Measurements from ENCODE around the gene ST6GAL1.
"Not testable (repeated sequence)": the region's sequence is repeated elsewhere in the genome, so short reads cannot be mapped to it uniquely, and the experiment has no call there.

ST6GAL1 gene

DNA sequence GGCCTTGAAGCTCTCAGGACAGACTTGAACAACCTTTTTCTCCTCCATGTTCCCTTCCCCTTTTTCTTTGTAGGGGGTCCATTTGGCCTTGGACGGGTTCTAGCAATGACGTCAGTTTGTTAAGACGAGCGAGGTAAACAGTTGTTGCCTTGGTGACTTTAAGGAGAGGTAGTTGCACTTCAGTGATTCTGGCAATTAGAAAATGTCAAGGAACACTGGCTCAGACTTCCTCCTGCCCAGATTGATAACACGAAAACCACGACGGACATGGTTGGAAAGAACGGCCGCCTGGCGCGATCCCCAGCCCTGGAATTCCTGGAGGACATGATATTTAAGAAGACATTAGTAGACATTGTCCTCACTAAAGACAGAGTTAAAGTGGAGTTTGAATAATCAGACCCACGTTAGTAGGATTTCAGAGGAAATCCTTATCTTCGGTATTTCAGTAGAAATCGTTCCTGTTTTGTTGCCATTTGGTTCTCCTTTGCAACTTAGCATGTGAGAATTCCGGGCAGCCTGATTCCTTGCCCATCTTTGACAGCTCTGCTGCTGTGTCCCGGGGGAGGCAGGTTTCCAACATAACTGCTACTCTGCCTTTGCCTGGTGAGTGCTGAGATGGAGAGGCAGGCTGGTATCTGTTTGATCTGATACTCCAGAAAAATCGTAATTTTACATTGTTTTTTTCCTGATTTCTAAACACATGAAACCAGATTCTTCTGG, 87.3 kb downstream of the ST6GAL1 start:
- no peak for DNase-seq (ENCODE audit: low read depth in 1 of 2, low spot score in 1 of 2)

DNA sequence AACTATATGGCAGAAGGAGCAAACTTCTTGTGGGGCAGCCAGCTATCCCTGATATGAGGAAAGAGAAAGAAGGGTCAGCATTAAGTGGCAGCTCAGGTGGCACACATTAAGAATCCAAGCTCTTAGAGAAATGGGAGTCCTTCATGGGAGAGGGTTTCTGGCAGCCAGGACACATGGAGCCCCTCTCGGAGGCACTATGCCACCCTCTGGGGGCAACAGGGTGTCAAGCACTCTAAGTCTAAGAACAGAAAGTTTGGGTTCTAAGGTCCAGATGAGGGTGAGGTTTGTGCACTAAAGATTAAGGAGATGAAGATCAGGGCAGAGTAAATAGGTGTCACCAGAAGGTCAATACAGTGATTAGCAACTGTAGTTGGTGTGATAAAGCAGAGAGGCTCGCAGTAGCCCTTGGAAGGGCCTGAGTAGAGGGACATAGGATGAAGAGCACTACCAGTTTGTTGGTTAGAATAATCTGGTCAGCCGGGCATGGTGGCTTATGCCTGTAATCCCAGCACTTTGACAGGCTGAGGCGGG, 89.3 kb downstream of the ST6GAL1 start:
- DNase-seq (ENCODE audit: low read depth in 1 of 2, low spot score in 1 of 2): no peak

DNA sequence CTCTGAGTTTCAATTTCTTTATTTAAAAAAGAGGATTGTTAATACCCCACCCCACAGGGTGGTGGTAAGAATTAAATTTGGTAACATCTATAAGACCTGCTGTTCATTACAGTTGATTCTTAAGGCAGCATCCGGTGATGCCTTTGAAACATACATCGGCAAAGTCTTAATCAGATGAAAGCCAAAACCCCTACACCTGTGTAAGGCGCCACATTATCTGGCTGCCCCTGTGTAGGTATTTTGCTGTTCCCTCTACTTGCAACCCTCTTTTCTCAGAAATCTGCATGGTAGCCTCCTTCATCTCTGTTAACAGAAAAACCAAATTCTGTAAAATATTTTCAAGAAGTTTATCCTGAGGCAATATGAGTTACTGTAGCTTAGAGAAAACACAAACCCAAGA, 90.0 kb downstream of the ST6GAL1 start:
- no peak for DNase-seq (ENCODE audit: low read depth in 1 of 2, low spot score in 1 of 2)

DNA sequence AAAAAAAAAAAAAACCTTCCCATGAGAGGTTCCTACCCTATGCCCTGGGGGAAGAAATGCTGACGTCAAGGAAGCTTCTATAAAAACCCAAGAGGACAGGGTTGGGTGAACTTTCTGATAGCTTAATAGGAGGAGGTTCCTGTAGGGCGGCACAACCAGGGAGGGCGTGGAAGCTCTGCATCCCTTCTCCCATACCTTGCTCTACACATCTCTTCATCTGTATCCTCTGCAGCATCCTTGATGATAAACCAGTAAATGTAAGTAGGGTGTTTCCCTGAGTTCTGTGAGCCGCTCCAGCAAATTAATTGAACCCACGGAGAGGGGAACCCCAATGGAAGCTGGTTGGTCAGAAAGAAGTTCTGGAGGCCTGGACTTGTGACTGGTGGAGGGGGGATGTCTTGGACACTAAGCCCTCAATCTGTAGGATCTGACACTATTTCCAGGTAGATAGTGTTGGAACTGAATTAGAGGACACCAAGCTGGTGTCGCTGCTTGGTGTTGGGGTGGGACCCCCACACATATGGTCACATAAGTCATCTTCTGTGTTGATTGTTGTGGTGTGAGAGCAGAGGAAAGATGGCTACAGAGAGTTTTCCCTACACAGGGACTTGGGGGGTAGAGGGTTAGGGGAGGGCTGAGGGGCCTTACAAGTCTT, 91.5 kb downstream of the ST6GAL1 start:
- no peak for DNase-seq (ENCODE audit: low read depth in 1 of 2, low spot score in 1 of 2)

DNA sequence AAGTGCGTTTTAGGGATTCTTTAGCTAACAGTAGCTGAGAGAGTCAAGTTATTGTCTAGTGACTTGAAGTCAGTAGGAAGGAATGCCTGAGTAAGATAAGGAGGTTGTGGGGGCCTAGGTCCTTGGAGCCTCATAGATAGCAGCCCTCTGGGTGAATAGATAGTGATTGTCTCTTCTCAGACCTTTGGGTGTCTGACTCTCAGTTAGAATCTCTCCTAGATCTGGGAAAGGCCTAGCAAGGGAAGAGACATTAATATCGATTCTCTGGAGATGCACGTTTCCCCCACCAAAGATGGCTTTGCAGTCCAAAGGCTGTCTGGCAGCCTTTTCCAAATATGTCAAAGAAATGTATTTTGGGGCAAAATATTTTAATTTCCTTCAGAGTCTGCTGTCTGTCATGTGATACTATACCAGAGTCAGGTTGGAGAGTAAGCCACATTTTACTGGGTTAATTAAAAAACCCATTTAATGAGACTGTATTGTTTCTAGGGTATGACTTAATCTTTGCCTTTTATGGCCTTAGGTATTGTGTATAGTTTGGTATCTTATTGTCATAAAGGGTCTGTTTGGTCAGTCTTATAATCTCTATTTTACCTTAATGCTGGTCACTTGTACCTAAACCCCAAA, 92.2 kb downstream of the ST6GAL1 start:
- no peak for DNase-seq (ENCODE audit: low read depth in 1 of 2, low spot score in 1 of 2)

DNA sequence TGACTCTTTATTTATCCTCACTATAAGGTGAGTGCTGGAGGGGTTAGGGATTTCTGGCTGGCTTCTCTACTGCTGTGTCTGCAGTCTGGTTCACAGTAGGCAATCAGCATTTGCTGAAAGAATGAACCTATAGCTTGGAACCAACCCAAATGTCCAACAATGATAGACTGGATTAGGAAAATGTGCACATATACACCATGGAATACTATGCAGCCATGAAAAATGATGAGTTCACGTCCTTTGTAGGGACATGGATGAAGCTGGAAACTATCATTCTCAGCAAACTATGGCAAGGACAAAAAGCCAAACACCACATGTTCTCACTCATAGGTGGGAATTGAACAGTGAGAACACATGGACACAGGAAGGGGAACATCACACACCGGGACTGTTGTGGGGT, 93.0 kb downstream of the ST6GAL1 start:
- not testable (repeated sequence) for DNase-seq (ENCODE audit: low read depth in 1 of 2, low spot score in 1 of 2)

DNA sequence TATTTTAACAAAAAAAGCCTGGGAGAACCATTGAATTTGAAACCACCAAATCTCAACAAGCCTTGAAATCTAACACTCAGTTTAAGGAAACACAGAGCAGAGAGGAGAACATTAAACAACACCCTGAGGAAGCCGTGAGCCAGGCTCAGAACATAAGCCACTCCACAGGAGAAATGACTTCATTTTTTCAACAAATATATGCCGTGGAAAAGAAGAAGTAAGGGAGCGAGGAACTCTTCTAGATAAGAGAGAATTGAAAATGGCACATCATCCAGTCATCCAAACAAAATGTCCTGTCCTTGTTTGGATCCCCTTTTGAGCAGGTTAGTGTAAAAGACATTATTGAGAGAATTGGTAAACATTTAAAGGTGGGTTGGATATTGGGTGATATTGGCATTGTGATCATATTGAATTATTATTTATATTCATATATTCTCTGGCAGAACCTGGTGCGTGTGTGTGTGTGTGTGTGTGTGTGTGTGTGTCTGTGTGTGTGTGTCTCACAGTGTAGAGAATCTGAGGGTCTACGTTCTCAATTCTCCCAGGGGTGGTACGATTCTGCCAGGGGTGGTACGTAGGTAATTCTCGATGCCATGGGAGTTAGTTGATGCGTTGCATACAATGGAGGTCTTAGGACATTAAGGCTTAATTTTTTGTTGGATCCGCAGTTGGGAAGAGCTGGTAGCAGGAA, 94.4 kb downstream of the ST6GAL1 start:
- no peak for DNase-seq (ENCODE audit: low read depth in 1 of 2, low spot score in 1 of 2)

DNA sequence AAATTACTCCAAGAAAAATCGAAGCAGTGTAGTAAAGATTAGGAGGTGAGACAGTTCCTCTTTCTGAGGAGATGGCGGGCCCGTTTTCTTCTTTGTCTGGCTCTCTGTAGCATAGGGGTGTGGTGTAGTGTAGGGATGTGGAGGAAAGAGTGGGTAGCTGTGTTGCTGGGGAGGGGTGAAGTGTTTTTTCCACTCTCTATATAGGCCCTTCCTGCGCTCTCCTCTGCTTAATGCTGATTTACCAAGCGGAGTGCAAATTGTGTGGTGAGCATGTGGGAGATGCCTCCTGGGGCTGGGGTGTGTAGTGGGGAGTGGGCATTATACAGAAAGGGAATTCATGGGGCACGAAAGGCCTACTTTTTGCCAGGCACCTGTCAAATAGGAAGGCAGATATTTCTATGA, 94.9 kb downstream of the ST6GAL1 start:
- DNase-seq (ENCODE audit: low read depth in 1 of 2, low spot score in 1 of 2): peak; percentile 32 to 71

DNA sequence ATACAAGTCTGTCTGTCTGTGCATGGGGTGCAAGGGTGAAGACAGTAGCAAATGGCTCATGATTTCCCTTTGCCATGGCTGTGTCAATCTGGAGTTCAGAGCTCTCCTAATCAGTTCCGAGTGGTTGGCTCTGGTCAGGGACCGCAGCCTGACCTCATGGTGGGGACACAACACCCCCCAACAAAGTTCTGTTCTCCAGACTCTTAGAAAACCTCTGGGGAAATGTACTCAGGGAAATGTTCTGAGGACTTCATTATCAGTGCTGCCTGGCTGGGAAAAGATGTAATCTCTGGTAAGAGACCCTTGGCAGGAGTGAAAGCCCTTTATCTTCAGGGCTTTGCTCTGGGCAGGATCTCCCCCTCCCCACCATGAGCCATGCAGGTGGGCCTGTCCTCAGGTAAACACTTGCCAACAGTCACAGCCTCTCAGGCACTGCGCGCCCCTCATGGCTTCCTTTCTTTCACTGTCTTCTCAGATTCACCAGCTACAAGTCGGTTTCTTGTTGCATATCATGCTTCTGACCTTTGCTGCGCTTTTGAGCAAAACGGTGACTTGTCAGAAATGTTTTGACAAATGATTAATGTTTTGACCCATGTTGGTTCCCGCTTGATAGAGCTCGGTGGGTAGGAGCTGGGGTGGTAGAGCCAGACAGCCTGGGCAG, 95.5 kb downstream of the ST6GAL1 start:
- peak; percentile 20 to 41 for DNase-seq (ENCODE audit: low read depth in 1 of 2, low spot score in 1 of 2)

DNA sequence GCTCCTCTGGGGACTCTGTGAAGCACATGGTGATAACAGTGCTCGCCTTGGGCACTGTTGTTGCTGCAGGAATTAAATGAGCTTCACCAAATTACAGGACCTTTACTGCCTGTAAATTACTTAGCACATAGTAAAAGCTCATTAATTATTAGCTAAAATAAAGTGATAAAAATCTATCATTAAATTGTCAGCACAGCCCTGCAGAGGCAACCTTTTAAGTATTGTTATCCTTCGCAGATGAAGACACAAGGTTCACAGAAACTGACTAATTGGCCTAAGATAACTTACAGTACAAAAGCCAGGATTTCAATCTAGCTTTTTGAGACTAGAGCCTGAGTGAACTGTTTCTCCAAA, 96.0 kb downstream of the ST6GAL1 start:
- DNase-seq (ENCODE audit: low read depth in 1 of 2, low spot score in 1 of 2): no peak

DNA sequence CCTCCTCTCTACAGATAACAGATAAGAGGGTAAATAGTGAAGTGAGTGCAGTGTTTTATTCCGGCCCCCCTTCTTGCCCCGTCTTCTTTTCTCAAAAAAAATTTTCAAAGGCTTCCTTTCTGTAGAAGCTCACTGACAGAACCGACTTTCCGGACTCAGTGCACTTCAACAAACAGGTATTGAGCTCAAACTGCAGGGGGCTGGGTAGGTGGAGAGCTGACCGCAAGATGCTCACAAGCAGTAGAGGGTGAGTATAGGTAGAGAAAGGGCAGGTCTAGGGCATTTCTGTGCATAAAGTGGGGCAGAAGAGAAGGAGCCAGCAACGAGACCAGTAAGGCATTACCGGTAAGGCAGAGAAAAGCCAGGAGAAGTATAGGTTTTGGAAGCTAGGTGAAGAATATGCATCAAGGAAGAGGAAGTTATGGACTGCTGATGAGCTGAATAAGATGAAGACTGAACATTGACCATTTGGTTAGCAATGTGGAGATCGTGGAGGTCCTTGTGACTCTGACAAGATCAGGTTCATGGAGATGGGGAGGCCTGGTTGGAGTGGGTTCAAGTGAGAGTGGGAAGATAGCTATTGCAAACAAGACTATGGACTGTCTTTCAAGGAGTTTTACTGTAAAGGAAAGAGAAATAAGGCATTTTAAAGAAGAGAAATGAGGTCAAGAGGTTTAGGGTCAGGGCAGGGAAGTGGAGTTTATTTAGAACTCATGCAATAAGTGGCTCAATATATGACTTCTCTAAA, 97.4 kb downstream of the ST6GAL1 start:
- peak in 1 of 2 donors; percentile 39 for DNase-seq (ENCODE audit: low read depth in 1 of 2, low spot score in 1 of 2)

DNA sequence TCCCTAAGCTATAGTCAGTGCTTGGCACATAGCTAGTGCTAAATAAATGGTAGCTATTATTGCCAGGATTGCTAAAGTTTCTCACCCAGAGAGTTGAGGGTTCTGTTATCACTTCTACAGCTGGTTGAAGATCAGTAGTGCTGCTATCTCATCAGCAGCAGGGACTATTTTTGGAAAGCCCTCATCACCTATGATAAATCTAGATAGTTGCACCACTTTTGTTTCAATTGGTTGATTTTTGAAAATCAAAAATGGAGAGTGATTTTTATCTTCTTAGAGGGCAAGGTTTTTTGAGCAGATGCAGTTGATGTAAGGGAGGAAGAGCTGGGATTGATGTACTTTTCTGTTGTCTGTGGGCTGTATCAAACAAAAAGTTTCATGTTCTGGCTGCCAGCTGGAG, 101.6 kb downstream of the ST6GAL1 start:
- DNase-seq (ENCODE audit: low read depth in 1 of 2, low spot score in 1 of 2): no peak

DNA sequence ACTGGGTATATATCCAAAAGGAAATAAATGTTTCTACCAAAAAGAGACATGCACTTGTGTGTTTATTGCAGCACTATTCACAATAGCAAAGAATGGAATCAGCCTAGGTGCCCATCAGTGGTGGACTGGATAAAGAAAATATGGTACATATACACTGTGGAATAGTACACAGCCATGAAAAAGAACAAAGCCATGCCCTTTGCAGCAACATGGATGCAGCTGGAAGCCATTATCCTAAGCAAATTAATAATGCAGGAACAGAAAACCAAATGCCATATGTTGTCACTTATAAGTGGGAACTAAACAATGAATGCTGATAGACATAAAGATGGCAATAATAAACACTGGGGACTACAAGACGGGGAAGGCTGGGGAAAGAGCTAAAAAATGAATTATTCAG, 106.1 kb downstream of the ST6GAL1 start:
- no peak for DNase-seq (ENCODE audit: low read depth in 1 of 2, low spot score in 1 of 2)

DNA sequence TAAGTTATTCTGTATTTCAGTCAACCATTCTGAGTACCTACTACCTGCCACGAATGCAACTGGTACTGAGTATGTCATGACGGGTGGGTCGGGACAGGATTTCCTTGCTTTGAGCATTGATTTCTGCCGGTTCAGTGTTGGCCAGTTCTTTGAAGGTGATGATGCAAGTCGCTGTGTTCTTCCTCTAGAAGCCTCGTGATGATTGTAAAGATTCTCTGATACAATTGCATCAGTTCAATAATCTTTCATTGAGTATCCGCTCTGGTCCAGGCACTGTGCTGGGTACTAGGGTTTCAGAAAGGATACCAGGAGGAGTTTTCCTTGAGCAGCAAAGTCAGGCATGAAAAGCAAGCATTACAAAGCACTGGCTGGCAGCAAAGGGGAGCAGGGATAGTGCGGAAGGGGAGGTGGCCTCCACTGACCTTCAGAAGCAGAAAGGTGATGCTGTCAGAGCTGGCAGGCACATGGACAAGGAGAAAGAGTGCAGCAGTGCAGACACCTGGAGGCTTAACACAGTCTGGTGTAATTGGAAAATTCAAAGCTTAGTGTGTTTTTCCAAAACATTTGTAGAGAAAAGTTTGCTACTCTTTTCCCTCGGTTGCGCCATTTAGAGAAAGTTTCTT, 108.9 kb downstream of the ST6GAL1 start:
- DNase-seq (ENCODE audit: low read depth in 1 of 2, low spot score in 1 of 2): no peak

DNA sequence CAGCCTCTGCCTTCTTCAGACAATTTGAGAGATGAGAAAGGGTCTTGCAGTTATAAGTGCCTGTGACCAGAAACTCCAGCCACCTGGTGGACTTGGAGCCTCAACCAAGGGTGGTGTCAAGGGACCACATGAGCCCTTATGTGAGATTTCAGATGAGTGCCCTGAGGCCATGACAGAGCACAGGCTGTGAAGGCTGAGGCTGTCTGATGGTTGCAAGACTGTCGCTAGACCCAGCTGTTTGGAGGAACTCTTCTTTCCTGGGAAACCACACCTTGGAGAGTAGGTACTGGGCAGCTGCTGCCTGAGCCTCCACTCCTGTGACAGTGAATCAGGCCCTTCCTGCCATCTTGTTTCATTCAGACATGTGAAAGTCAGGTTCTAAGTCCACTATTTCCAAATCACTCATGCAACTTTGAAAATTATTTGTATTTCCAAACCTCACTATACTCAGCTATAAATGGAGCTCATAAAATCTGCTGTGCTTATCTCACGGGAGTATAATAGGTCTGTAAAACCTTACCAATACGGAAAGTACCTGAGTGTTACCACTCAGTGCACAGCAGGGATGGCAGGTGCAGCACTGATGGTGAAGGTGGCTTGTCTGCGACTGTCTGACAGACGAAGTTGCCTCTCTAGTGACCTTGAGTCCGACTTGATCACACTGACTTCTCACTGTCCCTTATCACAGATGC, 109.5 kb downstream of the ST6GAL1 start:
- DNase-seq (ENCODE audit: low read depth in 1 of 2, low spot score in 1 of 2): no peak

DNA sequence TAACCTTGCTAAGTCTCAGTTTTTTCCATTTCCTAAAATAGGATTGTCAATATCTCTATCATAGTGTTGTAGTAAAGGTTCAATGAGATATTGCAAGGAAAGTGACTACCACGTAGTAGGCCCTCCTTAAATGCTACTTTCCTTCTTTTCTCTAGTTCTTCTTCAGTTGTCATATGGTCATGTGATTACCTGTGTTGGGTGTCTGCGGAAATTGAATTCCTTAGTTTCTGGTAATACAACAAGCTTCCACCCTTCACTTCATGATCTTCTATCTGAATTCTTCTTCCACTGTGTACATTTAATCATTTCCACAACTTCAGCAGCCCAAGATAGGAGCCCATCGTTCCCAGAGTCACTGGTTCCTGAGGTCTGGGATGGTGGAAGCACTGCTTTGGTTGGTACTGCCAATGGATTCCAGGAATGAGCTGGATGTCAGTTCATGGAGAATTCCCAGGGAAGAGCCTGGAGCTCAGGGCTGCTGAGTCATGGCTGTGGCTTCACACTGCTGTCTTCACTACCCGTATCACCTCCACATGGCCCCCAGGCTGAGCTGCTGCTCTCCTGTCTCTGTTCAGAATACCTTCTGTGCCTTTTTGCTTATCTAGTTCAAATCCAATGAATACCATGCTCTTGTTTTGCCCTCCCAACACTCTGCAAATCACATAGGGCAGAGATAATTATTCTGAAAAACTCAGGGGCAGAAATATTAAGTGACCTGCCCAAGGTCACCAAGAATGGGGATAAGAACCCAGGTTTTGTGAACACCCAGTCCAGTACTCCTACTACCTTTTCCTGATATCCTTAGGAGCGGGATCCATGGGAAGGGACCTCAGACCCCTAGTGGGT, 110.4 kb downstream of the ST6GAL1 start:
- no peak for DNase-seq (ENCODE audit: low read depth in 1 of 2, low spot score in 1 of 2)

DNA sequence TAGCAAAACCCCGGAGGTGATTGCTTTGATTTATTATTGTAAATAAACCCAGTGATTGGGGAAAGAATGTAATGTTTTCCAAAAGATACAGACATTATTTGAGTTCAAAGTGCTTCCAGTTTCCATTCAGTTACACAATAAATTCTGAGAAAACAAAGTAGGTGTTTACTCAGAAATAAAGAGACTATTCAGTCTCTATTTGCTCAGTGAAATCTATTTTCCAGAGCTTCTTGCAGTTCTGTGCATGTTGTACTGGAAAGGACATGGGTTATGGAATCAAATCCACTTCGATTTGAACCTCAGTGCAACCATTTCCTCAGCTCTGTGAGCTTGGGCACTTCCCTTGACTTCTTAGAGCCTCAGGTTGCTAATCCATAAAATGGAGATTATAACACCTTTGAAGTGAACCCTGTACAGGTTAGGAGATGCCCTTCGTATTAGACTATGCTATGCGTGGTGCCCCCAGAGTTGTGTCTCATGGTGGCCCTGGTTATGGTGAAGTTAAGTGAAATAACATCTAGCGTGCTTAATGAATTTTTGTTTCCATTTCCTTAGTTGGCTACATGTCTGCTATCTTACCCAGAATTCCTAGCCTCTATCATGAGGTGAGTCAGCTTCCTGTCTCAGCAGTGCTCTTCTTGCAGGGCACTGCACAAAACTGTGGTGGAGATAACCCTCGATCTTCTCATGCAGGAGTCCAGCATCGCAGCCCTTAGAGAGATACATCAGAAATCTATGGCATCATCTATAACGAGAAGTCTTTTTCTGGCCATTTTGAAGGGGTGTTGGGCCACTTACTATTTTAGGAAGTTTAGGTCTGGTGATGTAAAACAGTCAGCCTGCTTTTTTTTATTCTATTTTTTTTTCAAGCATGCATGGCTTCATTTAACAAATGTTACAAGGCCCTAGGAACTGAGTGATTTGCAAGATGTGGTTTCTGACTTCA, 111.3 kb downstream of the ST6GAL1 start:
- peak in 1 of 2 donors; percentile 45 for DNase-seq (ENCODE audit: low read depth in 1 of 2, low spot score in 1 of 2)
